B cell (primary cell): ENCODE results near the gene MCOLN3. TPM values are rescaled to one million over a fixed set of nuclear protein-coding genes. Genes with fewer than 3 reads are reported as not detected.

Source experiments
- ATAC-seq: fragments of 200-7000 bp; cut with Tn5 transposase; one replicate; pipeline ENCODE4 v1.10.0; 2021; ENCODE audit warnings: low read depth, mild to moderate bottlenecking, moderate number of reproducible peaks, moderate library complexity
- CTCF ChIA-PET: fragments of 350-600 bp; sonication (Branson Sonifier 250); formaldehyde crosslinking; loops from one replicate; lab custom pipeline; 2021; ENCODE audit warnings: antibody characterized with exemption, inconsistent platforms; lab: Charles Lee
- POLR2A ChIA-PET: fragments of 350-600 bp; sonication (Branson Sonifier 250); formaldehyde crosslinking; loops from one replicate; lab custom pipeline; 2021; ENCODE audit warnings: antibody characterized with exemption; lab: Charles Lee
- DNase-seq: peaks from one replicate; pipeline ENCODE4 v3.0.0; 2013
- H2AFZ ChIP-seq: 2 replicates; pipeline ENCODE4 v1.6.1; 2012; ENCODE audit warnings: mild to moderate bottlenecking, low read depth, low read length; ENCODE audit not compliant: insufficient read depth, poor library complexity, severe bottlenecking
- H3K27ac ChIP-seq, 2 donors: 1 replicate in 1 of 2; 2 replicates in 1 of 2; pipeline ENCODE4 v1.5.1; 2012 to 2013; ENCODE audit warnings: low read length in 2 of 2, mild to moderate bottlenecking in 2 of 2, moderate library complexity in 1 of 2
- H3K27me3 ChIP-seq, 4 experiments: fragments of 200-600 bp in 1 of 4; sonication (generic) in 1 of 4; replicated peaks in 1 of 4; 1 replicate in 2 of 4; 2 replicates in 2 of 4; pipeline versions ENCODE4 v1.6.1 to v1.7.0; 2013 to 2016; ENCODE audit warnings: low read length in 3 of 4, mild to moderate bottlenecking in 2 of 4, mixed read lengths in 1 of 4, moderate library complexity in 1 of 4; ENCODE audit not compliant: insufficient read depth in 4 of 4, control insufficient read depth in 3 of 4; ENCODE audit errors: control extremely low read depth in 1 of 4
- H3K36me3 ChIP-seq, 2 experiments: replicated peaks in 1 of 2; 1 replicate in 1 of 2; 2 replicates in 1 of 2; pipeline versions ENCODE4 v1.6.1 to v1.7.1; 2013; ENCODE audit warnings: low read length in 1 of 2; ENCODE audit not compliant: insufficient read depth in 2 of 2, control insufficient read depth in 1 of 2; ENCODE audit errors: control extremely low read depth in 1 of 2, extremely low read depth in 1 of 2
- H3K4me1 ChIP-seq, 2 donors: fragments of 200-600 bp in 1 of 2; sonication (generic) in 1 of 2; 1 replicate in 1 of 2; 2 replicates in 1 of 2; pipeline versions ENCODE4 v1.5.1 to v1.6.1; 2013 to 2017; ENCODE audit warnings: low read length in 2 of 2; ENCODE audit not compliant: control insufficient read depth in 2 of 2, insufficient read depth in 2 of 2
- H3K4me2 ChIP-seq: replicated peaks from 2 replicates; pipeline ENCODE3; 2012; ENCODE audit warnings: mild to moderate bottlenecking, low read depth, low read length; ENCODE audit not compliant: poor library complexity, severe bottlenecking
- H3K4me3 ChIP-seq, 5 experiments: fragments of 200-600 bp in 1 of 5; sonication (generic) in 1 of 5; 1 replicate in 3 of 5; 2 replicates in 2 of 5; pipeline versions ENCODE4 v1.5.1 to v1.7.0; 2011 to 2016; ENCODE audit warnings: low read length in 4 of 5, mild to moderate bottlenecking in 4 of 5, low read depth in 2 of 5, control low read depth in 1 of 5, moderate library complexity in 1 of 5; ENCODE audit not compliant: insufficient read depth in 1 of 5; ENCODE audit errors: control extremely low read depth in 1 of 5, extremely low read depth in 1 of 5
- H3K79me2 ChIP-seq: fragments of 200-600 bp; sonication (generic); one replicate; pipeline ENCODE4 v1.6.0; 2016; ENCODE audit warnings: low read length; ENCODE audit not compliant: control insufficient read depth, insufficient read depth
- H3K9ac ChIP-seq: fragments of 200-600 bp; sonication (generic); 2 replicates; pipeline ENCODE4 v1.6.1; 2017; ENCODE audit warnings: mild to moderate bottlenecking, low read length, moderate library complexity
- H3K9me3 ChIP-seq, 3 donors: one replicate each; pipeline versions ENCODE4 v1.6.1 to v1.7.1; 2013; ENCODE audit warnings: low read length in 2 of 3; ENCODE audit not compliant: control insufficient read depth in 2 of 3, insufficient read depth in 1 of 3; ENCODE audit errors: control extremely low read depth in 1 of 3
- H4K20me1 ChIP-seq: 2 replicates; pipeline ENCODE4 v1.6.0; 2012; ENCODE audit warnings: mild to moderate bottlenecking, low read length; ENCODE audit not compliant: insufficient read depth, control insufficient read depth, poor library complexity, severe bottlenecking
- H3K27ac Mint-ChIP-seq: one replicate; pipeline ENCODE4 v1.8.0; 2021; ENCODE audit warnings: mixed read lengths
- H3K27me3 Mint-ChIP-seq: one replicate; pipeline ENCODE4 v1.8.0; 2021; ENCODE audit warnings: mixed read lengths
- H3K4me1 Mint-ChIP-seq: one replicate; pipeline ENCODE4 v1.8.0; 2021; ENCODE audit warnings: mixed read lengths
- H3K4me3 Mint-ChIP-seq: one replicate; pipeline ENCODE4 v1.8.0; 2021; ENCODE audit warnings: mixed read lengths
- H3K9me3 Mint-ChIP-seq: one replicate; pipeline ENCODE4 v1.8.0; 2022; ENCODE audit warnings: mixed read lengths; ENCODE audit not compliant: insufficient read depth
- EZH2 ChIP-seq: IDR thresholded peaks from 2 replicates; pipeline ENCODE4 v1.6.1; 2012; ENCODE audit warnings: borderline replicate concordance, low read depth, mild to moderate bottlenecking, moderate library complexity, low read length; ENCODE audit not compliant: insufficient read depth, poor library complexity, severe bottlenecking
- WGBS: methylation state at CpG from one replicate; pipeline ENCODE4 v1.1.5; 2013; ENCODE audit warnings: missing lambda C conversion rate; ENCODE audit not compliant: insufficient coverage; 5-methylcytosine and 5-hydroxymethylcytosine counted together
- intact Hi-C: fragments of 100-400 bp; cut with micrococcal nuclease; formaldehyde crosslinking; loops from one replicate; pipeline ENCODE4 v1.10.0; 2022
- polyA plus RNA-seq: library from polyadenylated mRNA; depleted of rRNA; stranded (reverse); fragments of >200 nt; gene quantifications from 2 replicates; pipeline ENCODE4 v1.2.3, GENCODE V29; 2012
- total RNA-seq, 2 donors: library from RNA; stranded (reverse); fragments of 120-200 nt in 1 of 2; gene quantifications; 1 replicate in 1 of 2; 2 replicates in 1 of 2; pipeline versions ENCODE4 v1.2.3 to v1.2.4, GENCODE V29; 2013 to 2022
- TF ChIP-seq, protein P1 (sequence below): fragments of 200-600 bp; IDR thresholded peaks from one replicate; pipeline ENCODE4 v1.8.0; 2022; ENCODE audit warnings: antibody characterized with exemption, mild to moderate bottlenecking

The MCOLN3 gene
- total and polyA plus RNA-seq, 2 donors (not counting 1 experiment from before 2014, with no cell fraction given) = 0.10 TPM; not detected in 1

DNA sequence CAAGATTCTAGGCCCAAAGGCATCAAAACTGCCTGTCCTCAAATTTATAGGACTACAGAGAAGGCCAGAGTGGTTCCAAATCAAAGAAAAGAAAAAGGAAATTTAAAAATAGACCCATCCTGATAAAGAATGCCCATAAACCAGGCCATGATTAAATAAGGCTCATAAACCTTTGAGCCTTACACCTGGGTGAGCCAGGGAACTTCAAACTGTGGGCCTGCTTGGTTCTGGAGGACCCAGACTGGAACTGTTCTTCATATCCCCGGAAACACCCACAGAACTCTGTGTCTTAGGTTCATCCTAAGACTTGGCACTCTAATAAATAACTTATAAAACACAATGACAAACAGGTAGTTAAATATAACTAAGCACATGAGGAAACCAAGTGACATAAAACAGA, 80.2 kb downstream of the MCOLN3 start:
- Histone ChIP-seq H3K36me3 (peaks cover 0 to 11% of the 10 kb centered on the region in 2 experiments), H3K4me3 (no peak overlapping the region), H3K27ac (no peak overlapping the region), H3K27me3 (no peaks in the 10 kb centered on the region), H3K9ac (no peak overlapping the region), H2AFZ (no peak overlapping the region), H3K4me2 (no peak overlapping the region), H4K20me1 (no peaks in the 10 kb centered on the region), H3K9me3 (no peaks in the 10 kb centered on the region), H3K79me2 (no peaks in the 10 kb centered on the region), H3K4me1 (peaks cover 13 to 15% of the 10 kb centered on the region in 2 donors)
- DNase-seq (no peak), ATAC-seq (no peak)
- no peak for TF ChIP-seq EZH2
- TF ChIP-seq, protein P1, sequence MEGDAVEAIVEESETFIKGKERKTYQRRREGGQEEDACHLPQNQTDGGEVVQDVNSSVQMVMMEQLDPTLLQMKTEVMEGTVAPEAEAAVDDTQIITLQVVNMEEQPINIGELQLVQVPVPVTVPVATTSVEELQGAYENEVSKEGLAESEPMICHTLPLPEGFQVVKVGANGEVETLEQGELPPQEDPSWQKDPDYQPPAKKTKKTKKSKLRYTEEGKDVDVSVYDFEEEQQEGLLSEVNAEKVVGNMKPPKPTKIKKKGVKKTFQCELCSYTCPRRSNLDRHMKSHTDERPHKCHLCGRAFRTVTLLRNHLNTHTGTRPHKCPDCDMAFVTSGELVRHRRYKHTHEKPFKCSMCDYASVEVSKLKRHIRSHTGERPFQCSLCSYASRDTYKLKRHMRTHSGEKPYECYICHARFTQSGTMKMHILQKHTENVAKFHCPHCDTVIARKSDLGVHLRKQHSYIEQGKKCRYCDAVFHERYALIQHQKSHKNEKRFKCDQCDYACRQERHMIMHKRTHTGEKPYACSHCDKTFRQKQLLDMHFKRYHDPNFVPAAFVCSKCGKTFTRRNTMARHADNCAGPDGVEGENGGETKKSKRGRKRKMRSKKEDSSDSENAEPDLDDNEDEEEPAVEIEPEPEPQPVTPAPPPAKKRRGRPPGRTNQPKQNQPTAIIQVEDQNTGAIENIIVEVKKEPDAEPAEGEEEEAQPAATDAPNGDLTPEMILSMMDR = no peak
- intact Hi-C loops = no loop called here
- ChIA-PET POLR2A (no interaction called here), CTCF (interaction anchor here (1.2 kb wide), 1 partner anchor 23 kb away, joined by 4 read pairs; no protein-coding TSS in a partner anchor)
- Mint-ChIP-seq H3K27me3 (no peaks in the 10 kb centered on the region), H3K9me3 (no peaks in the 10 kb centered on the region), H3K4me3 (no peak overlapping the region), H3K4me1 (peaks cover 26% of the 10 kb centered on the region), H3K27ac (no peak overlapping the region)
- no CpG with 5 or more reads among the region's 1 CpG for WGBS

Other genes with a start within 250 kb of the MCOLN3 start
- gene LPAR3, start 155.3 kb downstream of the MCOLN3 start, total RNA-seq = 0.36 TPM in 1 of 2 replicates, not detected in the other
- gene LPAR3, start 155.3 kb downstream of the MCOLN3 start, polyA plus RNA-seq = 0.07 TPM in 1 of 2 replicates, not detected in the other
- gene MCOLN2, start 51.4 kb downstream of the MCOLN3 start, total RNA-seq = 25.8 and 35.3 TPM in 2 replicates
- 8.1 and 23.9 TPM in 2 replicates for gene MCOLN2, start 51.4 kb downstream of the MCOLN3 start, polyA plus RNA-seq
- gene SYDE2, start 152.5 kb upstream of the MCOLN3 start, total RNA-seq = 0.89 and 1.0 TPM in 2 replicates
- 0.25 and 0.35 TPM in 2 replicates for gene SYDE2, start 152.5 kb upstream of the MCOLN3 start, polyA plus RNA-seq
- 39.9 and 45.3 TPM in 2 replicates for gene C1orf52, start 211.2 kb upstream of the MCOLN3 start, total RNA-seq
- gene C1orf52, start 211.2 kb upstream of the MCOLN3 start, polyA plus RNA-seq = 29.9 and 47.2 TPM in 2 replicates
- 60.5 and 64.4 TPM in 2 replicates for gene BCL10, start 228.1 kb upstream of the MCOLN3 start, total RNA-seq
- gene BCL10, start 228.1 kb upstream of the MCOLN3 start, polyA plus RNA-seq = 26.2 and 43.6 TPM in 2 replicates